Measurements from ENCODE around the gene HSPD1. TPM values are rescaled to one million over a fixed set of nuclear protein-coding genes. Genes with fewer than 3 reads are reported as not detected.

The HSPD1 gene
- total RNA-seq, 4 donors from 2014 or later = 88.4 to 221 (median 122) TPM

- Histone ChIP-seq H3K36me3 (peaks cover 0 to 13% (median 0%) of the 10 kb centered on the region in 3 donors), H3K4me1 (peaks cover 0 to 31% (median 15%) of the 10 kb centered on the region in 4 donors), H3K27me3 (no peaks in the 10 kb centered on the region), H3K9me3 (no peaks in the 10 kb centered on the region), H3K27ac (peak overlapping the region in 2 of 4 donors; percentile 1 to 44), H3K4me3 (peak overlapping the region in 2 of 4 donors; percentile 75 to 85)
- no peak for DNase-seq
- no peak for TF ChIP-seq CTCF (IDR thresholded peaks at IDR 0.05)
- TF ChIP-seq POLR2A (IDR thresholded peaks at IDR 0.05) = no peak
Measured at GRCh38 chr2:197502201-197502600, 2.6 kb upstream of the HSPD1 start.

DNA sequence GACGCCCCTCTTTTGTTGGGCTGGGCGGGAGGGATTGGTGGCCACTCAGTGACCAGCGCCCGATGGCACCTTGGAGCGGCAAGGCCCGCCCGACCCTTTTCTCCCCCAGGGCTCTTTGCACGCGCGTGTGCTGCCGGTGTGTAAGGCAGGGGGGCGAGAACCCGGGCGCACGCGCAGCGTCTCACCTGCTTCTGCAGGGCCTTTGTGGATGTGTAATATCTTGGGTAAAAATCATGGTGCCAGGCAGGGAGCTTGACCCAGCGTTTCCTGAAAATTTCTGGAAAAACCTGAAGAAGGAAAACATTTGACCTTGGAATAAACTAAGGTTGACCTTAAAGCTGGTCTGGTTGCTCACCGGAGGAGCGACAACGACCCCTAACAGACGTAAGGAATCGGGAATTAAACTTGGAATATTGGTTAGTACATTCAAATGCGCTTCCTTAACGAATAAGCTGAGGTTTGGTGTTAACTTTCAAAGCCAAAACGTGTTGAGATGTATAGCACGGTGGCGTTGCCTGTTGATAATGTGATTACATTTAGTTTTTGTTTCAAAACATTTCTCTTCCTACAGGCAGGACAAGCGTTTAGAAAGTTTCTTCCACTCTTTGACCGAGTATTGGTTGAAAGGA lies 977 bp upstream of the HSPD1 start:
- Histone ChIP-seq H3K27me3 (no peaks in the 10 kb centered on the region), H3K4me1 (peaks cover 0 to 41% (median 20%) of the 10 kb centered on the region in 4 donors), H3K27ac (peak overlapping the region; percentile 92 to 95 (median 94)), H3K4me3 (peak overlapping the region; percentile 75 to 85 (median 80)), H3K9me3 (no peaks in the 10 kb centered on the region), H3K36me3 (peaks cover 0 to 28% (median 0%) of the 10 kb centered on the region in 3 donors)
- TF ChIP-seq CTCF (IDR thresholded peaks at IDR 0.05) = no peak
- TF ChIP-seq POLR2A (IDR thresholded peaks at IDR 0.05) = no peak
- no peak for DNase-seq

- peak; percentile 77 to 91 (median 83) for DNase-seq
- peaks cover 0 to 34% (median 0%) of the 10 kb centered on the region in 3 donors for H3K36me3 ChIP-seq
- no peaks in the 10 kb centered on the region for H3K9me3 ChIP-seq
- no peaks in the 10 kb centered on the region for H3K27me3 ChIP-seq
- peak overlapping the region; percentile 92 to 95 (median 94) for H3K27ac ChIP-seq
- TF ChIP-seq POLR2A (IDR thresholded peaks at IDR 0.05) (peak; percentile 33 to 50), CTCF (IDR thresholded peaks at IDR 0.05) (no peak)
- peaks cover 0 to 42% (median 21%) of the 10 kb centered on the region in 4 donors for H3K4me1 ChIP-seq
- H3K4me3 ChIP-seq = peak overlapping the region; percentile 75 to 85 (median 80)
Measured at GRCh38 chr2:197498937-197499593, 575 bp downstream of the HSPD1 start.

DNA sequence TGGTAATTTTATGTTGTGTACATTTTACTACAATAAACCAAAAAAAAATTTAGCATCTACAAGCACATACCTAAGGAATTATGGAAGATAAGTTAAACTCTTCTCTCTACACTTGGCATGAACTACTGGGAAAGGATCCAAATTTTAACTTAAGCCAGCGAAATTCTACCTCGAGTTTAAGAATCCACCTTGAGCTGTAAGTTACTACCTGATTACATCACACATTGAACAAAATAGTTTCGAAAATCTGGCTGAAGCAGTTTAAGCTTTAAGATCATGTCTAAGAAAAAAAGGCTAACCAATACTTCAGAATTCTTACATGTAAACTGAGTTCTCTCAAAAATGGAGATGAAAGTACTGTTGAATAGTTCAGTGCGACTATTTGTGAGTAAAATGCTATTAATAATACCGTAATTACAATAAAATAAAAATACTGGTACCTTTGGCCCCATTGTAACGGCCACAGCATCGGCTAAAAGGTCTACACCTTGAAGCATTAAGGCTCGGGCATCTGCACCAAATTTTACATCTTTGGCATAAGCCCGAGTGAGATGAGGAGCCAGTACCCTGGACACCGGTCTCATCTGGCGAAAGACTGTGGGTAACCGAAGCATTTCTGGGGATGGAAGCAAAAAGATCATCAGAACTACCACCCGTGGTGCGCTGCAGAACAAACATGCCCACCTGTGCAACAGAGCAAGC lies 1.3 kb downstream of the HSPD1 start:
- H3K4me3 ChIP-seq = peak overlapping the region; percentile 75 to 85 (median 80)
- DNase-seq = no peak
- TF ChIP-seq CTCF (IDR thresholded peaks at IDR 0.05) (no peak), POLR2A (IDR thresholded peaks at IDR 0.05) (no peak)
- no peaks in the 10 kb centered on the region for H3K27me3 ChIP-seq
- H3K9me3 ChIP-seq = no peaks in the 10 kb centered on the region
- peaks cover 0 to 42% (median 21%) of the 10 kb centered on the region in 4 donors for H3K4me1 ChIP-seq
- H3K36me3 ChIP-seq = peaks cover 0 to 41% (median 0%) of the 10 kb centered on the region in 3 donors
- peak overlapping the region; percentile 92 to 95 (median 94) for H3K27ac ChIP-seq

GRCh38 chr2:197497326-197497725 lies 2.3 kb downstream of the HSPD1 start:
- no peak for DNase-seq
- H3K4me1 ChIP-seq = peaks cover 0 to 38% (median 19%) of the 10 kb centered on the region in 4 donors
- H3K27ac ChIP-seq = no peak overlapping the region
- H3K27me3 ChIP-seq = no peaks in the 10 kb centered on the region
- TF ChIP-seq POLR2A (IDR thresholded peaks at IDR 0.05) = no peak
- no peak for TF ChIP-seq CTCF (IDR thresholded peaks at IDR 0.05)
- H3K36me3 ChIP-seq = peaks cover 0 to 47% (median 0%) of the 10 kb centered on the region in 3 donors
- peak overlapping the region in 1 of 4 donors; percentile 85 for H3K4me3 ChIP-seq
- no peaks in the 10 kb centered on the region for H3K9me3 ChIP-seq

Measured in Peyer's patch (tissue), 4 donors.